ENCODE results near the gene ZNF750.

GRCh38 chr17:82867763-82868325 is 28.0 kb upstream of the ZNF750 start:
- no peak for TF ChIP-seq CTCF (IDR thresholded peaks at IDR 0.05)
- TF ChIP-seq POLR2A (IDR thresholded peaks at IDR 0.05) = no peak
- no peak for TF ChIP-seq POLR2AphosphoS5 (IDR thresholded peaks at IDR 0.05; ENCODE audit: insufficient read depth in 1 of 2, low read depth in 1 of 2)
